Transverse colon (tissue), 4 donors: ENCODE data around the gene PIH1D1.

Source experiments
- CTCF ChIP-seq, 5 experiments: fragments of 200-600 bp in 3 of 5; fragments of 450-650 bp in 2 of 5; sonication (generic) in 3 of 5; IDR thresholded peaks; 1 replicate in 2 of 5; 2 replicates in 3 of 5; pipeline ENCODE4 v1.5.1; 2016 to 2017; ENCODE audit warnings: antibody characterized with exemption in 5 of 5, inconsistent platforms in 3 of 5, mild to moderate bottlenecking in 2 of 5, moderate library complexity in 1 of 5
- POLR2AphosphoS5 ChIP-seq, 3 donors: sonication (generic); formaldehyde crosslinking; IDR thresholded peaks; one replicate each; pipeline ENCODE4 v1.6.1; 2016; ENCODE audit warnings: antibody characterized with exemption in 3 of 3

- TF ChIP-seq CTCF (IDR thresholded peaks at IDR 0.05) (no peak), POLR2AphosphoS5 (IDR thresholded peaks at IDR 0.05) (no peak)
Observed at GRCh38 chr19:49442354-49442753, 9.3 kb downstream of the PIH1D1 start.
